ENCODE measurements around the gene RBM19. TPM values are rescaled to one million over a fixed set of nuclear protein-coding genes. Genes with fewer than 3 reads are reported as not detected.

RBM19 gene
- total RNA-seq, 1 experiment from 2014 or later, result 61.7 TPM

DNA sequence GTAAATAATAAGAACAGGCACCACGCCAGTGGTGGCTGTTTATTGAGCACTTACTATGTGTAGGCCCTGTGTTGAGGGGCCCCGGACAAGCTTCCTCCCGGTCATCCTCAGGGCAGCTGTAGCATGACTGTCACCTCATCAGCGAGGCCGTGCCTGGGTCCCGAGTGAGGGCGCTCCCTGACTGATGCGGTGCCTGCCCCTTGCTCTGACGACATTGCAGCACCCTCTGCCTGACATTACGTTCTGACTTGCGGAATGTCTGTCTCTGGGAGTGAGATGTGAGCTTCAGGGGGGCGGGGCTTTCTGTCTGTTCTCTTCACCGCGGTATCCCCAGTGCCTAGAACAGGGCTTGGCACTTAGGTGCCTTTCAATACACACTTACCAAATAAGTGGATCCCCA is 167.6 kb downstream of the RBM19 start:
- H3K9me3 ChIP-seq (ENCODE audit: low read length), result no peaks in the 10 kb centered on the region
- no peaks in the 10 kb centered on the region for H3K27me3 ChIP-seq (ENCODE audit: low read length)
- ChIA-PET POLR2A (ENCODE audit: unreplicated experiment) (no interaction called here), CTCF (interaction anchor here (0.5 kb wide), 1 partner anchor 58 kb away, joined by 3 read pairs; no protein-coding TSS in a partner anchor)
- H2AFZ ChIP-seq (ENCODE audit: low read length), result no peak overlapping the region
- H3K36me3 ChIP-seq (ENCODE audit: low read depth, low read length), result no peaks in the 10 kb centered on the region
- H3K4me2 ChIP-seq (ENCODE audit: low read length), result no peak overlapping the region
- intact Hi-C loops (cut with micrococcal nuclease), result no loop called here
- H3K79me2 ChIP-seq (ENCODE audit: low read length), result no peaks in the 10 kb centered on the region
- H3K4me3 ChIP-seq (ENCODE audit: low read length), result no peak overlapping the region
- no peak for DNase-seq
- no peak for TF ChIP-seq EZH2 (IDR thresholded peaks at IDR 0.05; ENCODE audit: low read length, unreplicated experiment)
- no peak for TF ChIP-seq EZH2phosphoT487 (IDR thresholded peaks at IDR 0.05; ENCODE audit: borderline replicate concordance, low read length)
- TF ChIP-seq, protein P1, sequence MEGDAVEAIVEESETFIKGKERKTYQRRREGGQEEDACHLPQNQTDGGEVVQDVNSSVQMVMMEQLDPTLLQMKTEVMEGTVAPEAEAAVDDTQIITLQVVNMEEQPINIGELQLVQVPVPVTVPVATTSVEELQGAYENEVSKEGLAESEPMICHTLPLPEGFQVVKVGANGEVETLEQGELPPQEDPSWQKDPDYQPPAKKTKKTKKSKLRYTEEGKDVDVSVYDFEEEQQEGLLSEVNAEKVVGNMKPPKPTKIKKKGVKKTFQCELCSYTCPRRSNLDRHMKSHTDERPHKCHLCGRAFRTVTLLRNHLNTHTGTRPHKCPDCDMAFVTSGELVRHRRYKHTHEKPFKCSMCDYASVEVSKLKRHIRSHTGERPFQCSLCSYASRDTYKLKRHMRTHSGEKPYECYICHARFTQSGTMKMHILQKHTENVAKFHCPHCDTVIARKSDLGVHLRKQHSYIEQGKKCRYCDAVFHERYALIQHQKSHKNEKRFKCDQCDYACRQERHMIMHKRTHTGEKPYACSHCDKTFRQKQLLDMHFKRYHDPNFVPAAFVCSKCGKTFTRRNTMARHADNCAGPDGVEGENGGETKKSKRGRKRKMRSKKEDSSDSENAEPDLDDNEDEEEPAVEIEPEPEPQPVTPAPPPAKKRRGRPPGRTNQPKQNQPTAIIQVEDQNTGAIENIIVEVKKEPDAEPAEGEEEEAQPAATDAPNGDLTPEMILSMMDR (conservative IDR thresholded peaks at IDR 0.05; ENCODE audit: low read depth, low read length), result no peak
- no peak overlapping the region for H3K9ac ChIP-seq (ENCODE audit: low read length)
- H3K4me1 ChIP-seq (ENCODE audit: insufficient read depth, low read length), result peaks cover 9% of the 10 kb centered on the region; the same call in 1 of the 2 replicates
- no TSS peak for BruUV-seq (replicated peaks)
- no peaks in the 10 kb centered on the region for H3F3A ChIP-seq (ENCODE audit: low read length, unreplicated experiment)
- ATAC-seq, result no peak
- no peak overlapping the region for H3K27ac ChIP-seq (ENCODE audit: low read length)
- no peaks in the 10 kb centered on the region for H4K20me1 ChIP-seq (ENCODE audit: low read length)
- H3K9me2 ChIP-seq (replicated peaks; ENCODE audit: low read length), result no peaks in the 10 kb centered on the region

DNA sequence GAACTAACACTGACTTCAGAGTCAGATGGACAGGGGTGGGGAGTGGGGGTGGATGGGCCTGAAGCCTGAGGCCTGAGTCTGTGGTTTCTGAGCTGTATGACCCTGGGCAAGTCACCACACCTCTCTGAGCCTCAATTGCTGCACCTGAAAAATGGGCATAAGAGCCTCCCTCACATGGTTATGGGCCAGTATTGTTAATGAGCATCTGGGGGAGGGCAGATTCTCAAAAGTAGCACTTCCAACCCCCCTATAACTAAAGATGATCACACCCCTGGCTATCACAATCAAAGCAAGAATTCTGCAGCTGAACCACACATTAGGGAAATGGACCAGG is 168.6 kb downstream of the RBM19 start:
- Histone ChIP-seq H3K9ac (ENCODE audit: low read length) (no peak overlapping the region), H3K9me3 (ENCODE audit: low read length) (no peaks in the 10 kb centered on the region), H2AFZ (ENCODE audit: low read length) (no peak overlapping the region), H3F3A (ENCODE audit: low read length, unreplicated experiment) (no peaks in the 10 kb centered on the region), H3K4me1 (ENCODE audit: insufficient read depth, low read length) (peaks cover 6% of the 10 kb centered on the region; the same call in 1 of the 2 replicates), H3K27ac (ENCODE audit: low read length) (no peak overlapping the region), H4K20me1 (ENCODE audit: low read length) (no peaks in the 10 kb centered on the region), H3K36me3 (ENCODE audit: low read depth, low read length) (no peaks in the 10 kb centered on the region), H3K27me3 (ENCODE audit: low read length) (no peaks in the 10 kb centered on the region), H3K4me3 (ENCODE audit: low read length) (no peak overlapping the region), H3K9me2 (replicated peaks; ENCODE audit: low read length) (no peaks in the 10 kb centered on the region), H3K4me2 (ENCODE audit: low read length) (no peak overlapping the region), H3K79me2 (ENCODE audit: low read length) (no peaks in the 10 kb centered on the region)
- BruUV-seq (replicated peaks), result no TSS peak
- intact Hi-C loops (cut with micrococcal nuclease), result no loop called here
- TF ChIP-seq, protein P1 (conservative IDR thresholded peaks at IDR 0.05; ENCODE audit: low read depth, low read length), result no peak
- CTCF ChIA-PET, result no interaction called here
- DNase-seq (no peak), ATAC-seq (no peak)
- POLR2A ChIA-PET (ENCODE audit: unreplicated experiment), result no interaction called here

DNA sequence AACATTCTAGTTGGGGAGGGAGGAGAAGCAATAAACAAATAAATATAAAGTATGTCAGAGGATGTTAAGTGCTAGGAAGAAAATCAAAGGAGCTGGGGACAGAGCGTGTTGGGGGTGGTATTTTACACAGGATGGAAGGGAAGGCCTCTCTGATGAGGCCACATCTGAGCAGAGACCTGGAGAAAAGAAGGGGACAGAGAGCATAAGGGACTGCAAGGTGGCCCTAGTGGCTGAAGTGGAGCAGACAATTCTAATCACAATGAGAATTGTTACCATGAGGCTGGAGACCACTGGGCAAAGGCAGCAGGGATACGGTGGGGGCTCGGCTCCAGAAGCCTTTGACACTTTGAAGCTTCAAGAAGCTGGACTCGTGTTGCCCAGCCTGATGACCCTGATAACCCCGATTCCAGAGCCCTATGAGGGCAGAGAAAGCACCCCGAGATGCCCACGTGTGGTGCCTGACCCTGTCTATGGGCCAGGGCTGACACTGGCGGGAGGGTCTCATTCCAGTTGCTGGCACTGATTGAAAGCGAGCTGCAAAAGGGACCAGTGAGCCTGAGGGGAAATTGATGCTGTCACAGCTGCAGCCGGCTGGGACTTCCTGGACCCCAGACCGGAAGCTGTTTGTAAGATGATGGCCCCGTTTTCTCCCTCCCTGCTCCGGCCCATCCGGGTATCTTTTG is 169.1 kb downstream of the RBM19 start:
- ATAC-seq, result no peak
- no peaks in the 10 kb centered on the region for H3K27me3 ChIP-seq (ENCODE audit: low read length)
- TF ChIP-seq, protein P1 (conservative IDR thresholded peaks at IDR 0.05; ENCODE audit: low read depth, low read length), result no peak
- TF ChIP-seq EZH2 (IDR thresholded peaks at IDR 0.05; ENCODE audit: low read length, unreplicated experiment) (no peak), EZH2phosphoT487 (IDR thresholded peaks at IDR 0.05; ENCODE audit: borderline replicate concordance, low read length) (no peak)
- DNase-seq, result no peak
- H3K9ac ChIP-seq (ENCODE audit: low read length), result no peak overlapping the region
- H3K36me3 ChIP-seq (ENCODE audit: low read depth, low read length), result no peaks in the 10 kb centered on the region
- BruUV-seq (replicated peaks), result no TSS peak
- no peaks in the 10 kb centered on the region for H3K9me2 ChIP-seq (replicated peaks; ENCODE audit: low read length)
- H3K79me2 ChIP-seq (ENCODE audit: low read length), result no peaks in the 10 kb centered on the region
- H3K27ac ChIP-seq (ENCODE audit: low read length), result no peak overlapping the region
- no peak overlapping the region for H3K4me2 ChIP-seq (ENCODE audit: low read length)
- no peak overlapping the region for H3K4me3 ChIP-seq (ENCODE audit: low read length)
- H4K20me1 ChIP-seq (ENCODE audit: low read length), result no peaks in the 10 kb centered on the region
- no peaks in the 10 kb centered on the region for H3K9me3 ChIP-seq (ENCODE audit: low read length)
- CTCF ChIA-PET, result no interaction called here
- intact Hi-C loops (cut with micrococcal nuclease), result no loop called here
- H2AFZ ChIP-seq (ENCODE audit: low read length), result no peak overlapping the region
- peaks cover under 1% of the 10 kb centered on the region; the same call in 1 of the 2 replicates for H3K4me1 ChIP-seq (ENCODE audit: insufficient read depth, low read length)
- POLR2A ChIA-PET (ENCODE audit: unreplicated experiment), result no interaction called here
- no peaks in the 10 kb centered on the region for H3F3A ChIP-seq (ENCODE audit: low read length, unreplicated experiment)

All from PC-3 (cell line).